GM19023 (cell line): ENCODE results near the gene HIRIP3.
"Not testable (repeated sequence)": the region's sequence is repeated elsewhere in the genome, so short reads cannot be mapped to it uniquely, and the experiment has no call there.

Source experiments
- ATAC-seq: cut with Tn5 transposase; IDR thresholded peaks from one replicate; pipeline ENCODE4 v1.9.1; 2021; ENCODE audit warnings: mild to moderate bottlenecking, moderate library complexity; ENCODE audit not compliant: unreplicated experiment

Gene HIRIP3

DNA sequence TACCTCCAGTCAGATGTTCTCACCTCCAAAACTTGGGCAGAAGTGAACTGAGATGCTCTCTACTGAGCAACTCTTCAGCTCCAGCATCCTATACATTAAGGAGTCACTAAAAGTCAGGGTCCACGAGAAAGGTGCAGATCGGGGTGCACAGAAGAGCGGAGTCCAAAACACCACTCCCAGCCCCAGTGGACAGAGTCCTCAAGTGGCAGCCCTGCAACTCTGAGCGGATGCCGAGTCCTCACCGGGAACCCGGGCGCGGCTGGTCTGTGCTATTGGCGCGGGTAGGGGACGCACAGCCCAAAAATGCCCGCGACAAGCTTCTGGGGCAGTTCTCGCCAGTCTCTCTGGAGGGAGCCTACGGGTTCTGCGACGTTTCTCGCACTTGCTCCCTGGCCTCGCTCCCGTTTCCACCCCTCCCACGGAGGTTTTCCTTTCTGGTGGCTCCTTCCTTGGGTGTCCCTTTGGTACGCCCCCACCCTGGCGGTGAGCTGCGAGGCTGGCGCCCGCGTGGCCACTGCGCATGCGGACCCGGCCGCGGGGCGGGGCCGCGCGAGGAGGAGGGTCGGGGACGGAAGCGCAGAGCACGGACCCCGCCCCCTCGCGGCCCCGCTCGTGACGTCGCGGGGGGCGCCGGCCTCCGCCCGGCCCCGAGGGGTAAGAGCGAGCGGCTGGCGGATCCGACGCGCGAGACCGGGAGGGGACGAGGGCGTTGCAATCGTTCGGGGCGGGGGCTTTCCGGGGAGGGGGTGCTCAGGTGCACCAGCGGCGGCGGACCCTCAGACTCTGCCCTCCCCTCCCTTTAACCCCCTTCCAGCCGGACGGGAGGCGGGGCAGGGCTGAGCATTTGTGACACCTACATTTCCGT lies 33.7 kb downstream of the HIRIP3 start, which contains the start of gene TMEM219:
Gene TMEM219 (plus strand): TSS at position 601 of the 865 bp plus-strand sequence. CDS start 1,065 bp downstream, outside the sequence.
- ATAC-seq, result peak; percentile 90

GRCh38 chr16:29961127-29961478 lies 34.3 kb downstream of the HIRIP3 start:
- ATAC-seq, result no peak

DNA sequence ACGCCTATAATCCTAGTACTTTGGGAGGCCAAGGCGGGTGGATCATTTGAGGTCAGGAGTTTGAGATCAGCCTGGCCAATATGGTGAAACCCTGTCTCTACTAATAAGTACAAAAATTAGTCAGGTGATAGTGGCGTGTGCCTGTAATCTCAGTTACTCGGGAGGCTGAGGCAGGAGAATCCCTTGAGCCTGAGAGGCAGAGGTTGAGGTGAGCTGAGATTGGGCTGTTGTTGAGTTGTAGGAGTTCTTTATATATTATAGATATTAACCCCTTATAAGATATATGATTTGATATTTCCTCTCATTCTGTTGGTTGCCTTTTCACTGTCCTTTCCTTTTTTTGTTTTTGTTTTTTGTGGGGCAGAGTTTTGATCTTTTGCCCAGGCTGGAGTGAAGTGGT lies 35.6 kb downstream of the HIRIP3 start:
- ATAC-seq, result not testable (repeated sequence)

GRCh38 chr16:29959293-29959692 lies 36.1 kb downstream of the HIRIP3 start:
- no peak for ATAC-seq

GRCh38 chr16:29958756-29959155 lies 36.7 kb downstream of the HIRIP3 start:
- no peak for ATAC-seq

- no peak for ATAC-seq
Measured at GRCh38 chr16:29951625-29952365, 43.6 kb downstream of the HIRIP3 start.

DNA sequence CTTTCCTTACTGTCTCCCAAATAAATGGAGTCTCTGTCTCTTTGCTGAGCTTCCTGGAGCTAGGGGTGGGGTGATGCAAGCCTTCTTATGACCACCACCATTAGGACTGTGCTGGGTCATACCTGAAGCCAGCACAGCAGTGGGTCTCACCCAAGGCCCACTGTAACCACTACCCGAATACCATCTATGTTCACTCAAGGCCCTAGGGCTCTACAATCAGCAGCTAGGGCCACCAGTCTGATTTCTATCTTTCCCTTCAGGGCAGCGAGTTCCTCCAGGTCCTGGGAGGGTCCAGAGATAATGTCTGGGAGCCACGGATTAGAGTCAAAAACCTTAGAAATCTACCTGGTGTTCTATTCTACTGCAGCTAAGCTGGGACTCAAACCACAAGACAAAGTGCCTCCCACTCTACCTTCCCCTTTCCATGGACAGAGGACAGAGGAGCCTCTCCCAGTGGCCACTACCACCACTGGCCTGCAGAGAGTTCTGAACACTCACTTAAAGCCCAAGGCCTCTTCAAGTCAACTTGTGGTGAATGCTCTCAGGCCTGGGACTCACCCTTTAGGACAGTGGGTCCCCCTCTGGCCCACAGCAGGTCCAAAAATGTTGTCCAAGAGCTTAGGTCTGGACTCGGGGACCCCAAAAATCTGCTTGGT lies 44.5 kb downstream of the HIRIP3 start:
- no peak for ATAC-seq

DNA sequence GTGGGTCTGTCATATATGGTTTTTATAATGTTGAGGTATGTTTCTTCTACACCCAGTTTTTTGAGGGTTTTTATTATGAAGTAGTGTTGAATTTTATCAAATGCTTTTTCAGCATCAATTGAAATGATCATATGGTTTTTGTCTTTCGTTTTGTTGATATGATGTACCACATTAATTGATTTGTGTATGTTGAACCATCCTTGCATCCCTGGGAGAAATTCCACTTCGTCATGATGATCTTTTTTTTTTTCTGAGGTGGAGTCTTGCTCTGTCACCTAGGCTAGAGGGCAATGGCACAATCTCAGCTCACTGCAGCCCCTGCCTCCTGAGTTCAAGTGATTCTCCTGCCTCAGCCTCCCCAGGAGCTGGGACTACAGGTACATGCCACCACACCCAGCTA lies 47.5 kb downstream of the HIRIP3 start:
- ATAC-seq, result no peak

GRCh38 chr16:29943846-29944799 lies 51.3 kb downstream of the HIRIP3 start:
- no peak for ATAC-seq
